ENCODE results near the gene GLTP.
"Not testable (repeated sequence)": the region's sequence is repeated elsewhere in the genome, so short reads cannot be mapped to it uniquely, and the experiment has no call there.

The GLTP gene

DNA sequence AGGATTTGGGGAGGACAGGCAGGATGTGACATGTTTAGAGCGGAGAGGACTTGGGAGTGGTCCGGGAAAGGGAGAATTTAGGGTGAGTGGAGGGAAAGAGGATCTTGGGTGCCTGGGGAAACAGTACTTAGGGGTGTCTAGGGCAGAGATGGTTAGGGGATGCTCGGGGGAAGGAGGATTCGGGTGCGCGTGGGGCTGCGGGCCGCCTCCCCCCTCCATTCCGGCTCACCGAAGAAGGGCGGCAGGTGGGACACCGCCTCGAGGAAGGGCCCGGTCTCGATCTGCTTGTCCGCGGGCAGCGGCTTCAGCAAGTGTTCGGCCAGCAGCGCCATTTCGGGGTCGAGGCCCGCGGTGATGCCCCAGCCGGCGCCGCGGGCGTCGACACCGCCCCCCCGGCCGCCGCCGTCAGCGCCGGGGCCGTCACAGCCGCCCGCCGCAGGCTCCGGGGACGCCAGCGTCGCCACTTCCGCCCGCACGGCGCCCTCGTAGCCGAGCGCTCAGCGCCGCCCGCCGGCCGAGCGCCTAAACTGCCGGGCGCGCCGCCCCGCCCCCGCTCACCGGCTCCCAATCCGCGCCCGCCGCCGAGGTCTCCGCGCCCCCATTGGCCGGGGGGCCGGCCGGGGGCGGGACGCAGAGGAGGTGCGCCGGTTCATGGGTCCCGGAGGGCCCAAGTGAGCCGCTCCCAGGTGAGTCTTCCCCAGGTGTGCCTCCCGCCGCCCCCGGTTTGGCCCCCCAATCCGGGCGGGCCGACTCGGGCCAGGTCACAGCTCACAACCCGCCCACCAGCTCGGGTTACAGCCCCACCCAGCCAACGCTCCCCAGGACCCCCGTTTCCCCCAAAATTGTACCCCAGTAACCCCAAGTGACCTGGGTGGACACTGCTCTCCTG, at the start of gene GLTP:
Gene GLTP (minus strand): TSS at position 499 of the 889 bp plus-strand sequence. CDS start 167 bp downstream, at position 332.
- peak; percentile 93 for DNase-seq

- DNase-seq, result not testable (repeated sequence)
Observed at GRCh38 chr12:109929326-109929725, 49.0 kb upstream of the GLTP start.

GRCh38 chr12:109928058-109928656, 47.8 kb upstream of the GLTP start:
- no peak for DNase-seq

DNA sequence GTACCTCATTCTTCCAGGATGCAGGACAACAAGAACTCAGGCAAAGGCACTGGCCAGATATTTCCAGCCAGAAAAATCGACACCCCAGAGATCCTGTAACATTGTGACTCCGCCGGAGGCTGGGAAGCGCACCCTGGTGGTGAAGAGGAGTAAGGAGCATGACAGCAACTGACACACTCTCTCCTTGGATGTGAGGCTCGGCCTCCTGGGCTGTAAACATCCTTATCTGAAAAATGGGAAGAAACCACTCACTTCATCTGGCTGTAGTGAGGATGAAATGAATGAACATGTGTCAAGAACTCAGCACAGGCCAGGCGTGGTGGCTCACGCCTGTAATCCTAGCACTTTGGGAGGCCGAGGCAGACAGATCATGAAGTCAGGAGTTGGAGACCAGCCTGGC, 47.3 kb upstream of the GLTP start:
- peak; percentile 50 for DNase-seq

- DNase-seq, result no peak
Observed at GRCh38 chr12:109926488-109927210, 46.3 kb upstream of the GLTP start.

- no peak for DNase-seq
Observed at GRCh38 chr12:109926016-109926415, 45.7 kb upstream of the GLTP start.

DNA sequence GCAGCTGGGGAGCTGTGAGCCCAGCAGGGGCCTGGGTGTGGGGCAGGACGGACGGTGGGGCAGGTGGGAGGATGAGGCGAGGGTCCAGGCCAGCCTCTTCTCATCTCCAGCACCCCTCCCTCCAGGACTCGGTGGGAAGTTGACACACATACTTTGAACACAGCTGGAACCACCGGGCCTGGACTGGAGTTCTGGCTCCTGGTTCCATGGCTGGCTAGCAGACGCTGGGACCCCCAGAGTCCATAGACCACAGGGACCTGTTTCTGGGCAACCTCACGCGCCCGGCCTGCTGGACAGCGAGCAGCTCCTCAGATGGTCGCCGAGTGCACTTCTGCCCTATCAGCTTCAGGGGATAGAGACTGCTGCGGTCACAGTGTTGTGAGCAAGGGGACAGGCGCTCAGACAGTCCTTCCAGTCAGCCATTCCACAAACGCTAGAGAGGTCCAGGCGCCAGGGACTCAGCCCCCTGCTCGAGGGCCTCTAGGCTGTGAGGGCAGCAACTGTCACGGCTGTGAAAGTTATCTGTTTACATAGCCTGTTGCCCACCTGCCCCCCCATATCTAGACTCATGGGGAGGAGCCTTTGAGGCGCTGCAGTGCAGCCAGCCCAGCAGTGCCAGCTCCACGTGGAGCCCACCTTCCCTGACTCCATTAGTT, 45.0 kb upstream of the GLTP start:
- DNase-seq, result no peak

GRCh38 chr12:109923481-109924245, 43.3 kb upstream of the GLTP start:
- no peak for DNase-seq

DNA sequence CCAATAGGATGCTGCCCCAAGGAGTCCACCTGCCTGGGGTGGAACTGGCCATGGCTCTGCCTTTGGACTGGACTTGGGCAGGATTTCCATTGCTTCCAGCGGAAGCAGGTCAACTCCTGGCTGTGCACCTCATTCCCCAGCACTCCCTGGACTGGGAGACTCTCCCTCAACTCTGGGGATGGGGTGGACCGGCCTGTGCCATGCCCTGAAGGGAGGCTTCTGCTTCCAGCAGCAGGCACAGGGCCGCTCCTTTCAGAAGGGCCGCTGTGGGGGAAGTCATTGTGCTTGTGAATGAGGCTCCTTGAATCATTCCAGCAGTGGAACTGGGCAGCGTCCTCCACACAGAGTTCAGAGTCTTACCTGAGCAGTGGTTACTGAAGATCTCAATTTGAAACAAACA, 42.7 kb upstream of the GLTP start:
- no peak for DNase-seq

DNA sequence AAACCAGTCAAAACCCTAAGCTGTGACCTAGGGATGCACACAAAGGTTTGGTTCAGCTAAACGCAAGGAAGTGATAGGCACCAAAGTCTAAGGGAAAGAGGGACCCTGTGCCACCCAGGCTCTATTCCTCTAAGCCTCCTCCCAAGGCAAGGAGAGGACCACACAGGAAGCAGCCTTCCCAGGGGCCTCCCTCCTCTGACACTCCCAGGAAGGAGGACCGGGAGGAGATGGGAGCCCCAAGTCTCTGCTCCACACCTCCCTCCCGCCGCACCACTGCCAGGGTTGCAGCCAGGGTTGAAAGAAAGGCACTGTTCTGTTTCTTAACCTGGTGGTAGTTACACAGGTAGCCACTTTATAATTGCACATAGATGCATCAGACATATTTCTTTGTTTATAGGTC, 41.6 kb upstream of the GLTP start:
- no peak for DNase-seq

DNA sequence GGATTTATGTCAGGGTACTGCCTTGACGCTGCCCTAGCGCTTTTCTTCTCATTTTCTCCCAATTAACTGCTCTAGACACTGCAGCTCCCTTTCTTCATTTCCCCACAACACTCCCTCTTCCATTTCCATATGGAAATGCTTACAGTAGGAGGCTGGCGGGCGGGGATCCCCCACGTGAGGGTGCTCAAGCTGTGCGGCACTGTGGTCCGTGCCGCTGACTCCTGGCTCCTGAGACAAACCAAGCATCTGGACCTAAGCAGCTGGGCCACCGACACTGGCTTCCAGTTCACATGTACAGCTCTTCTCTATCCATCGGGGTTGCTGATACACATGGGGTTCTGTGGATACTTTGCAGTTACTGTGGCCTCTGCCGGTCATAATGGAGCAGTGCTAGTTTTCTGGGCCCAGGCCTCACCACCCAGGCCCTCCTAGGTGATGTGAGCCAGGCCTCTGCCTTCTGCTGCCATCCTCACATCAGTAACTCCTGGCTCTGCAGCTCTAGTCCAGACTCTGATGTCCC, 40.0 kb upstream of the GLTP start:
- no peak for DNase-seq

DNA sequence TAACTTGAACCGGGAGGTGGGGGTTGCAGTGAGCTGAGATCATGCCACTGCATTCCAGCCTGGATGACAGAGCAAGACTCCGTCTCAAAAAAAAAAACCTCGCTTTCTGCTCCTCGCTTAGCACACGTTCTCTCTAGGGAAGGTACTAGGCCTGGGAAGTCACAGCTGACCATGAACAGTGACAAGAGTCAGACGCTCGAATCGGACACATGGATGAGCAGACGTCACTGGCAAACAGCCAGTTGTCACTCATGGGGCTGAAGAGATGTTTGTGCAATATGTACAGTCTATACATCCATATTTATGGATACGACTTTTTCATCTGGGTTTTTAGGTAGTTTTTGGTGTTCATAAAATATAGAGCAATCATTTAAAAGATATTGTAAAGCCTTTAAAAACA, 39.1 kb upstream of the GLTP start:
- DNase-seq, result no peak

GRCh38 chr12:109916045-109916444, 35.7 kb upstream of the GLTP start:
- no peak for DNase-seq

DNA sequence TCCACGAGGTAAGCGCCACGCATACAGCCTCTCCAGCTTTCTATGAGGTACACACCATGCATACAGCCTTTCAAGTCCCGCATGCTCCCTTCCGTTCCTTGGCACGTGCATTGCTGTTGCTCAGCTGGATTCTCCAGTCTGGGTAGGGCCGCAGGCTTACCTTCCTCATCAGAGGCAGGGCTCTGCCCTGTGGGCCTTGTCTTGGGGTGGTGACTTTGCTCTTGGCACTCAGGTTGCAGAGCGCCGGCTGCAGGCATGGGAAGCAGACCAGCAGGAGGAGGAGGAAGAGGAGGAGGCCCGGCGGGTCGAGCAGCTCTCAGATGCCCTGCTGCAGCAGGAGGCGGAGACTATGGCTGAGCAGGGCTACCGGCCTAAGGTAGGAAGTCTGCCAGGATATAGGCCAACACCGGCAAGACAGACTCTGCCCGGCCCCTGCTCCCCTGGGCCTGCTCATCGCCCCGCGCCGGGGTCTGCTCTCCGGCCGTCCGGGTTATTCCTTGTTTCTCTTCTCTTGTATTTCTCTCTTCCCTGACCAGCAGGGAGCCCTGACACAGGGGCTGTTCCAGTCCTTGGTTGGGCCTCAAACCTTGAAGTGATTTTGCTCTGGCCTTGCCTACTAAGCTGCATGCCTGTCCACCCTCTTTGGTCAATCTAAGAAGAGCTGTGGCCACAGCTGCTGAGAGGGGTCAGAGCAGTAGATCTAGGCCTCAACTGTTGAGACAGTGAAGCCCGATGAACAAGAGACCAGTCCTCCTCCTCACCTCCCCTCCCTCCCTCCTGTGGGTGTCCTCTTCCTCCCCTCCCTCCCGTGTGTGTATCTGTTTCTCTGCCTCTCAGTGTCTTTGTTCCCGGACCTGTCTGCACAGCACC, 35.1 kb upstream of the GLTP start:
- DNase-seq, result no peak

GRCh38 chr12:109914461-109914860, 34.1 kb upstream of the GLTP start:
- no peak for DNase-seq

DNA sequence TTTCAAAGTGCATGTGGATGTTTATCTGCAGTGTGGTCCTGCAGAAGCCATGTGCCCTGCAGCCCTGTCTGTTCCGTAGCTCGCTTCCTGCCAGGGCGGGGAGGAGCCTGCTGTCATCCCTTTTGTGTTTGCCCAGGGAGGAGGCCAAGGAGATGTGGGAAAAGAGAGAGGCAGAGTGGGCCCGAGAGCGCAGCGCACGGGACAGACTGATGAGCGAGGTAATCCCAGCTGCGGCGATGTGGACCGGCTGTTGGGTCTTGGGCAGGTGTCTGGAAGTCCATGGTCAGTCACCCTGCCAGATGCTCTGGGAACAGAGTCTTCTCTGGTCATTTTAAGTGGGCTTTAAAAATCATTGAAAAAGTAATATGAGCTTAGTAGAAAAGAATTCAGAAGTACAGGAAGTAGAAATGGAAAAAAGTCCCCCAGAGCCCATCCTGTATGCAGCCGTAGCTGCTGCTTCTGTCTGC, 32.5 kb upstream of the GLTP start:
- DNase-seq, result no peak

DNA sequence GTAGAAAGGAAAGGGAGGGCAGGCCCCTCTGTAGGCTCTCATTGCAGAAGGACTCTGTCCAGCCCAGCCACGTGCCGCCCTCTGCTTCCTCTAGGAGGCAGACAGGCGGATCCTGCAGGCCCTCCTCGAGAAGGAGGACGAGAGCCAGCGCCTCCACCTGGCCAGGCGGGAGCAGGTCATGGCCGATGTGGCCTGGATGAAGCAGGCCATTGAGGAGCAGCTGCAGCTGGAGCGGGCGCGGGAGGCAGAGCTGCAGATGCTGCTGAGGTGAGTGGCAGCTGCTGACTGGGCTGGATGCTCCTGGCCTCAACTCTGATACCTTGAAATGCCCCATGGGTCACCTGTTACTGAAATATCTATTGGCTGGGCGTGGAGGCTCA, 30.6 kb upstream of the GLTP start:
- peak; percentile 41 for DNase-seq

DNA sequence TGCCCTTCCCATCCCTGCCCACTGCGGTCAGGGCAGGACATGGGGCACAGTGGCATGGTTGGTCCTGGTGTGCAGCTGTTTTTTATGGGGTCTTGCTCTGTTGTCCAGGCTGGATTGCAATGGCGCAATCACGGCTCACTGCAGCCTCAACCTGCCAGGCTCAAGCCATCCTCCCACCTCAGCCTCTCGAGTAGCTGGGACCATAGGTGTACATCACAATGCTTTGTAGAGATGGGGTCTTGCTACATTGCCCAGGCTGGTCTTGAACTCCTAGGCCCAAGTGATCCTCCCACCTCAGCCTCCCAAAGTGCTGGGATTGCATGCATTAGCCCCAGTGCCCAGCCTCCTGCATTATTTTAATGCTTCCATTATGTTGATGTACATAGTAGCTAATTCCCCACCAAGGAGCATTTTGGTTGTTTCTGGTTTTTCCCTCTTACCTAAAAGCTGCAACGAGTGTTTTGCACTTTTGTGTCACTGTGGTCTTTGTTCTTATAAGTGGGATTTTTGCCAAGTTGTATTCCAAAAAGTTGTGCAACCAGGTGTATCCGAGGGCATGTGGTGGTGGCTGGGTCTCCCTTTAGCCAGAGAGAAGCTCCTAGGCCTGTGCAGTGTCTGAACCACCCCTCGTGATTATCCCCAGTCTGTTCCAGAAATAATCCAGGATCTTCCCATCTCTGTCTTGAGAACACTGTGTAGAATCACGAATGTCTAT, 30.1 kb upstream of the GLTP start:
- no peak for DNase-seq

GRCh38 chr12:109905301-109905700, 25.0 kb upstream of the GLTP start:
- no peak for DNase-seq

- no peak for DNase-seq
Observed at GRCh38 chr12:109902891-109903418, 22.6 kb upstream of the GLTP start.

Data from activated CD4-positive, alpha-beta T cell treated with anti-CD3 and anti-CD28 coated beads, Interleukin-10, Interleukin-2, amounts not matched to agents 100 ng/mL and 50 ng/mL, durations not matched to agents 16 hours and 8 hours (primary cell).